GM10266 (cell line): ENCODE measurements around the gene PHF20.
"Not testable (repeated sequence)": the region's sequence is repeated elsewhere in the genome, so short reads cannot be mapped to it uniquely, and the experiment has no call there.

Source experiments
- DNase-seq: peaks from one replicate; pipeline ENCODE4 v3.0.0; 2012; ENCODE audit errors: extremely low spot score
- CTCF ChIP-seq: IDR thresholded peaks from 2 replicates; pipeline ENCODE4 v1.5.1; 2012; ENCODE audit warnings: mild to moderate bottlenecking, low read depth; ENCODE audit not compliant: control insufficient read depth, insufficient read depth; ENCODE audit errors: missing control alignments

The PHF20 gene

GRCh38 chr20:35838205-35838604 is 66.4 kb downstream of the PHF20 start:
- DNase-seq = no peak
- no peak for TF ChIP-seq CTCF

- TF ChIP-seq CTCF = no peak
- DNase-seq = no peak
Measured at GRCh38 chr20:35839904-35840303, 68.1 kb downstream of the PHF20 start.

GRCh38 chr20:35840421-35840820 is 68.6 kb downstream of the PHF20 start:
- DNase-seq = no peak
- no peak for TF ChIP-seq CTCF

- TF ChIP-seq CTCF = no peak
- DNase-seq = no peak
Measured at GRCh38 chr20:35842361-35842760, 70.5 kb downstream of the PHF20 start.

- DNase-seq = not testable (repeated sequence)
Measured at GRCh38 chr20:35843894-35844293, 72.1 kb downstream of the PHF20 start.

GRCh38 chr20:35845561-35845960 is 73.7 kb downstream of the PHF20 start:
- DNase-seq = no peak
- TF ChIP-seq CTCF = no peak

GRCh38 chr20:35849706-35850105 is 77.9 kb downstream of the PHF20 start:
- no peak for DNase-seq
- TF ChIP-seq CTCF = no peak

- DNase-seq = not testable (repeated sequence)
Measured at GRCh38 chr20:35851659-35852058, 79.8 kb downstream of the PHF20 start.

- TF ChIP-seq CTCF = no peak
- DNase-seq = no peak
Measured at GRCh38 chr20:35854713-35855348, 83.0 kb downstream of the PHF20 start.

- DNase-seq = not testable (repeated sequence)
Measured at GRCh38 chr20:35855641-35856040, 83.8 kb downstream of the PHF20 start.
